ENCODE data around the gene SGTA. TPM values are rescaled to one million over a fixed set of nuclear protein-coding genes. Genes with fewer than 3 reads are reported as not detected.
A peak's percentile ranks its signal among the peaks of the same experiment; 100 is the strongest.
"Not testable (repeated sequence)": the region's sequence is repeated elsewhere in the genome, so short reads cannot be mapped to it uniquely, and the experiment has no call there.

SGTA gene
- total RNA-seq, result 10 to 100 TPM; 53.6 to 84.2 (median 64.6) TPM
- 86.5 TPM for polyA plus RNA-seq
- long read RNA-seq, donor 1, transcript SGTA-201 (12 exons, 2,330 nt), result major isoform, 170 of 266 reads
- long read RNA-seq, donor 1, partial matches to known transcripts, result 77 of 266 reads
- long read RNA-seq, donor 1, other reads (novel, unspliced or antisense), result 19 of 266 reads
- long read RNA-seq, donor 2, transcript SGTA-201 (12 exons, 2,330 nt), result major isoform, 100 of 127 reads
- long read RNA-seq, donor 2, partial matches to known transcripts, result 10 of 127 reads
- long read RNA-seq, donor 2, other reads (novel, unspliced or antisense), result 17 of 127 reads
- long read RNA-seq, donor 3, transcript SGTA-201 (12 exons, 2,330 nt), result major isoform, 612 of 819 reads
- long read RNA-seq, donor 3, partial matches to known transcripts, result 130 of 819 reads
- long read RNA-seq, donor 3, other reads (novel, unspliced or antisense), result 77 of 819 reads
- long read RNA-seq, donor 4, transcript SGTA-201 (12 exons, 2,330 nt), result major isoform, 84 of 120 reads
- long read RNA-seq, donor 4, partial matches to known transcripts, result 27 of 120 reads
- long read RNA-seq, donor 4, other reads (novel, unspliced or antisense), result 9 of 120 reads

- H3K27me3 ChIP-seq (ENCODE audit: control insufficient read depth, insufficient read depth), result no peaks in the 10 kb centered on the region
- no peaks in the 10 kb centered on the region for H3K9me3 ChIP-seq (ENCODE audit: control insufficient read depth, low read length)
- under 1% methylated on average over 68 of the region's 68 CpGs for WGBS
- peak; percentile 98 to 99 (median 98) for DNase-seq
- H3K27ac ChIP-seq (ENCODE audit: low read length), result peak within 1 kb of the TSS; percentile 79
- peak within 1 kb of the TSS; percentile 92 for H3K4me3 ChIP-seq (ENCODE audit: low read length)
- peaks cover 5% of the 10 kb centered on the region for H3K4me1 ChIP-seq (ENCODE audit: control insufficient read depth, insufficient read depth, low read length)
- intact Hi-C loops (cut with DNase I), result no loop called here
- peak; percentile 91 to 93 for ATAC-seq
Observed at GRCh38 chr19:2782936-2783780, at the start of gene SGTA. Gene SGTA (minus strand): TSS chr19:2783273. CDS start chr19:2769068, 14,205 bp downstream.

- Histone ChIP-seq H3K27ac (ENCODE audit: low read length) (no peak overlapping the region), H3K9me3 (ENCODE audit: control insufficient read depth, low read length) (peaks cover 8% of the 10 kb centered on the region), H3K27me3 (ENCODE audit: control insufficient read depth, insufficient read depth) (no peaks in the 10 kb centered on the region), H3K4me1 (ENCODE audit: control insufficient read depth, insufficient read depth, low read length) (no peaks in the 10 kb centered on the region), H3K4me3 (ENCODE audit: low read length) (no peak overlapping the region)
- WGBS, result 94% methylated on average over 13 of the region's 13 CpGs
- ATAC-seq, result no peak
- DNase-seq, result no peak
- intact Hi-C loops (cut with DNase I), result no loop called here
Observed at GRCh38 chr19:2827840-2828489, 44.9 kb upstream of the SGTA start.

- no peak for ATAC-seq
- Histone ChIP-seq H3K9me3 (ENCODE audit: control insufficient read depth, low read length) (no peaks in the 10 kb centered on the region), H3K4me1 (ENCODE audit: control insufficient read depth, insufficient read depth, low read length) (no peaks in the 10 kb centered on the region), H3K27me3 (ENCODE audit: control insufficient read depth, insufficient read depth) (no peaks in the 10 kb centered on the region), H3K27ac (ENCODE audit: low read length) (no peak overlapping the region), H3K4me3 (ENCODE audit: low read length) (no peak overlapping the region)
- 98% methylated on average over 2 of the region's 2 CpGs for WGBS
- DNase-seq, result no peak
- intact Hi-C loops (cut with DNase I), result no loop called here
Observed at GRCh38 chr19:2827022-2827421, 43.9 kb upstream of the SGTA start.

GRCh38 chr19:2824129-2824528 is 41.1 kb upstream of the SGTA start:
- peaks cover 2% of the 10 kb centered on the region for H3K4me1 ChIP-seq (ENCODE audit: control insufficient read depth, insufficient read depth, low read length)
- no peak overlapping the region for H3K4me3 ChIP-seq (ENCODE audit: low read length)
- no peaks in the 10 kb centered on the region for H3K27me3 ChIP-seq (ENCODE audit: control insufficient read depth, insufficient read depth)
- H3K27ac ChIP-seq (ENCODE audit: low read length), result no peak overlapping the region
- intact Hi-C loops (cut with DNase I), result no loop called here
- 75% methylated on average over 8 of the region's 8 CpGs for WGBS
- no peak for DNase-seq
- H3K9me3 ChIP-seq (ENCODE audit: control insufficient read depth, low read length), result no peaks in the 10 kb centered on the region
- no peak for ATAC-seq

- Histone ChIP-seq H3K27me3 (ENCODE audit: control insufficient read depth, insufficient read depth) (no peaks in the 10 kb centered on the region), H3K4me3 (ENCODE audit: low read length) (no peak overlapping the region), H3K4me1 (ENCODE audit: control insufficient read depth, insufficient read depth, low read length) (peaks cover 2% of the 10 kb centered on the region), H3K27ac (ENCODE audit: low read length) (no peak overlapping the region), H3K9me3 (ENCODE audit: control insufficient read depth, low read length) (no peaks in the 10 kb centered on the region)
- intact Hi-C loops (cut with DNase I), result no loop called here
- ATAC-seq (no peak), DNase-seq (peak in 1 of 3 donors; percentile 33)
- 71% methylated on average over 9 of the region's 9 CpGs for WGBS
Observed at GRCh38 chr19:2823646-2824045, 40.6 kb upstream of the SGTA start.

- intact Hi-C loops (cut with DNase I), result no loop called here
- no peaks in the 10 kb centered on the region for H3K9me3 ChIP-seq (ENCODE audit: control insufficient read depth, low read length)
- H3K4me3 ChIP-seq (ENCODE audit: low read length), result no peak overlapping the region
- ATAC-seq (no peak), DNase-seq (peak in 1 of 3 donors; percentile 21)
- H3K27ac ChIP-seq (ENCODE audit: low read length), result no peak overlapping the region
- WGBS, result 93% methylated on average over 5 of the region's 5 CpGs
- peaks cover 2% of the 10 kb centered on the region for H3K4me1 ChIP-seq (ENCODE audit: control insufficient read depth, insufficient read depth, low read length)
- H3K27me3 ChIP-seq (ENCODE audit: control insufficient read depth, insufficient read depth), result no peaks in the 10 kb centered on the region
Observed at GRCh38 chr19:2822846-2823245, 39.8 kb upstream of the SGTA start.

GRCh38 chr19:2820112-2820702 is 37.1 kb upstream of the SGTA start:
- 2% methylated on average over 36 of the region's 36 CpGs for WGBS
- no peak overlapping the region for H3K27ac ChIP-seq (ENCODE audit: low read length)
- H3K27me3 ChIP-seq (ENCODE audit: control insufficient read depth, insufficient read depth), result no peaks in the 10 kb centered on the region
- intact Hi-C loops (cut with DNase I), result no loop called here
- peak overlapping the region; percentile 86 for H3K4me3 ChIP-seq (ENCODE audit: low read length)
- peak; percentile 15 to 20 for ATAC-seq
- no peaks in the 10 kb centered on the region for H3K9me3 ChIP-seq (ENCODE audit: control insufficient read depth, low read length)
- peak; percentile 42 to 71 (median 55) for DNase-seq
- H3K4me1 ChIP-seq (ENCODE audit: control insufficient read depth, insufficient read depth, low read length), result peaks cover 2% of the 10 kb centered on the region

- Histone ChIP-seq H3K27me3 (ENCODE audit: control insufficient read depth, insufficient read depth) (no peaks in the 10 kb centered on the region), H3K4me3 (ENCODE audit: low read length) (peak within 1 kb of the TSS; percentile 86), H3K27ac (ENCODE audit: low read length) (no peak within 1 kb of the TSS), H3K9me3 (ENCODE audit: control insufficient read depth, low read length) (no peaks in the 10 kb centered on the region), H3K4me1 (ENCODE audit: control insufficient read depth, insufficient read depth, low read length) (peaks cover 2% of the 10 kb centered on the region)
- peak; percentile 99 to 100 (median 99) for DNase-seq
- peak; percentile 94 to 95 for ATAC-seq
- intact Hi-C loops (cut with DNase I), result no loop called here
- WGBS, result under 1% methylated on average over 64 of the region's 64 CpGs
Observed at GRCh38 chr19:2819540-2820111, 36.6 kb upstream of the SGTA start, which contains the start of gene ZNF554. Gene ZNF554 (plus strand): TSS chr19:2819868. CDS start chr19:2820072, 204 bp downstream.

- H3K4me3 ChIP-seq (ENCODE audit: low read length); ATAC-seq; H3K9me3 ChIP-seq (ENCODE audit: control insufficient read depth, low read length); H3K27ac ChIP-seq (ENCODE audit: low read length); H3K4me1 ChIP-seq (ENCODE audit: control insufficient read depth, insufficient read depth, low read length); intact Hi-C loops (cut with DNase I); H3K27me3 ChIP-seq (ENCODE audit: control insufficient read depth, insufficient read depth): not testable (repeated sequence)
- WGBS, result 70% methylated on average over 22 of the region's 22 CpGs
- DNase-seq, result peak in 2 of 3 donors; percentile 61 to 62
Observed at GRCh38 chr19:2817237-2817829, 34.3 kb upstream of the SGTA start.

- no peaks in the 10 kb centered on the region for H3K27me3 ChIP-seq (ENCODE audit: control insufficient read depth, insufficient read depth)
- 85% methylated on average over 16 of the region's 16 CpGs for WGBS
- no peak overlapping the region for H3K27ac ChIP-seq (ENCODE audit: low read length)
- intact Hi-C loops (cut with DNase I), result no loop called here
- no peak overlapping the region for H3K4me3 ChIP-seq (ENCODE audit: low read length)
- H3K9me3 ChIP-seq (ENCODE audit: control insufficient read depth, low read length), result no peaks in the 10 kb centered on the region
- peak in 1 of 3 donors; percentile 31 for DNase-seq
- ATAC-seq, result no peak
- H3K4me1 ChIP-seq (ENCODE audit: control insufficient read depth, insufficient read depth, low read length), result peaks cover 2% of the 10 kb centered on the region
Observed at GRCh38 chr19:2816641-2817040, 33.6 kb upstream of the SGTA start.
